ENCODE data around the gene XRCC3. TPM values are rescaled to one million over a fixed set of nuclear protein-coding genes. Genes with fewer than 3 reads are reported as not detected.

The XRCC3 gene
- total and polyA plus RNA-seq, 2 of the 8 experiments (the other 6 are each of a cell fraction or from before 2014, with no cell fraction given): 36.9 to 41.8 TPM

DNA sequence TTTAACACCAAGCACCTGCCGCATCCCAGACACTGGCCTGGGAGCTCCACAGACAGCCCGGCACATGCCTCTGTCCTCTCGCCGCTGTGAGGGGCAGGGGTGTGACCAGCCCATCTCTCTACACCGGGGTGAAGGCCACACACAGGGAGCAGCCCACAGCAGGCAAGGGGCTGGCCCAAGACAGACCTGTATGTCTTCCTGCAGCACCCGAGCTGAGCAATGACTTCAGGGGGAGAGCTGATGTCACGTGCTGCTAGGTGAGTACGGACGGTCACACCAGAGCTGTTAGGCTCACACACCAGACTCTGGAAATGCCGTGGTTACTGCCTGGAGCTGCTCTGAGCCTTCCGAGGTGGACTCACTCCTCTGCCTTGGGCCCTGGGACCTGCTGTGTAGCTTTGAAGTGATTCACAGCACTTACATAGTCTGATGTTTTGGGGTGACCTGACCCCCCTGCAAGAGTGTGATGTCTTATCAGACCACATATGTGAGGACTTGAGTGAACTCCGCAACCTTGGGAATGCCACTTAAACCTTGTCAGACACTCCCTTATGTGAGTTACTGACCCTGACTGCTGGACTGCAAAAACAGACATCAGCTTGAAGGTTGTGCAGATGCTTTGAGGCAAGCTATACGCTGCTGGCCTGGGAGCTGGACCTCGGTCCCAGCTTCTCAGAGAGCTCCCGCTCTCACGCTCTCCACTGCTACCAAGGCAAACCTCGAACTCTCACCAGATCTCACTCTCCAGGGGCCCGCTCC is 1.8 kb downstream of the XRCC3 start:
- Histone ChIP-seq H4K20me1 (replicated peaks in 1 of 2; ENCODE audit: control insufficient read depth in 1 of 2, insufficient read depth in 2 of 2, low read length in 2 of 2) (peaks cover 19 to 49% of the 10 kb centered on the region in 2 experiments), H2BK5ac (ENCODE audit: low read depth, low read length) (no peak overlapping the region; the same call in 1 of the 2 replicates), H3K4me1 (replicated peaks in 1 of 4; ENCODE audit: control insufficient read depth in 3 of 4, insufficient read depth in 4 of 4, low read length in 3 of 4) (peaks cover 0 to 17% (median 8%) of the 10 kb centered on the region in 4 experiments; a peak in 6 of 7 replicates), H3K23me2 (ENCODE audit: low read depth, low read length) (peaks cover 4% of the 10 kb centered on the region; the same call in 1 of the 2 replicates), H2BK20ac (ENCODE audit: low read length) (no peak overlapping the region), H3K14ac (ENCODE audit: insufficient read length) (no peak overlapping the region), H3K36me3 (ENCODE audit: control insufficient read depth in 2 of 4, insufficient read depth in 4 of 4, low read length in 3 of 4) (peaks cover 5 to 20% (median 10%) of the 10 kb centered on the region in 4 experiments; a peak in 5 of 8 replicates), H2BK12ac (ENCODE audit: low read depth, low read length) (no peak overlapping the region), H3K4me2 (ENCODE audit: insufficient read depth in 1 of 2, low read depth in 2 of 2, low read length in 2 of 2) (peak overlapping the region; percentile 55 to 72), H4K91ac (replicated peaks; ENCODE audit: insufficient read length, low read length) (peak overlapping the region; percentile 37), H3K18ac (ENCODE audit: extremely low read depth, low read length) (no peak overlapping the region), H3K4ac (replicated peaks; ENCODE audit: insufficient read length, low read depth, low read length) (no peak overlapping the region), H2AK5ac (ENCODE audit: low read depth, low read length) (no peak overlapping the region), H3K27me3 (replicated peaks in 1 of 4; ENCODE audit: control insufficient read depth in 3 of 4, extremely low read depth in 1 of 4, insufficient read depth in 3 of 4, low read length in 3 of 4) (no peaks in the 10 kb centered on the region), H2BK120ac (replicated peaks; ENCODE audit: low read depth, low read length) (no peak overlapping the region), H3K23ac (ENCODE audit: insufficient read length) (no peak overlapping the region), H2AFZ (ENCODE audit: low read length) (no peak overlapping the region), H3K9ac (replicated peaks in 1 of 4; ENCODE audit: extremely low read depth in 1 of 4, low read depth in 3 of 4, low read length in 3 of 4) (no peak overlapping the region; a peak in 2 of 7 replicates), H3K4me3 (ENCODE audit: extremely low read depth in 1 of 4, insufficient read depth in 2 of 4, low read depth in 3 of 4, low read length in 4 of 4) (peak overlapping the region in 2 of 4 experiments; percentile 84 to 86; a peak in 2 of 8 replicates), H3K79me1 (ENCODE audit: low read depth, low read length) (peaks cover 18% of the 10 kb centered on the region), H3K79me2 (ENCODE audit: control insufficient read depth in 1 of 2, insufficient read depth in 2 of 2, low read length in 2 of 2) (peaks cover 0 to 37% of the 10 kb centered on the region in 2 experiments; a peak in 3 of 4 replicates), H3K9me3 (ENCODE audit: insufficient read depth in 2 of 2, low read depth in 1 of 2, low read length in 1 of 2) (no peaks in the 10 kb centered on the region), H3K56ac (replicated peaks; ENCODE audit: insufficient read length, low read depth, low read length) (no peak overlapping the region), H2BK15ac (ENCODE audit: low read length) (no peak overlapping the region), H3K27ac (ENCODE audit: low read depth, low read length) (no peak overlapping the region), H4K8ac (ENCODE audit: extremely low read depth, insufficient read depth, low read length) (no peak overlapping the region), H4K5ac (ENCODE audit: insufficient read length, low read depth, low read length) (no peak overlapping the region)
- POLR2A ChIA-PET (ENCODE audit: partially characterized antibody): interaction anchor here (0.9 to 1.3 kb wide), 5 partner anchors 10 to 33 kb away, joined by 3 to 8 read pairs (median 3); no protein-coding TSS in a partner anchor
- CTCF ChIA-PET (ENCODE audit: partially characterized antibody): interaction anchor here (0.5 to 1.9 kb wide), 7 partner anchors 14 to 197 kb away, joined by 3 to 8 read pairs (median 3); no protein-coding TSS in a partner anchor
- FAIRE-seq: no peak
- WGBS, 2 experiments (ENCODE audit: extremely low coverage in 1 of 2, insufficient coverage in 1 of 2, insufficient read length in 1 of 2, insufficient replicate concordance in 2 of 2, low coverage in 1 of 2, low lambda C conversion rate in 2 of 2, missing lambda C conversion rate in 1 of 2): 91% methylated on average over 18 of the region's 18 CpGs; no CpG with 5 or more reads in 1 of the 2 experiments
- DNase-seq (ENCODE audit: low read depth in 1 of 2, low spot score in 2 of 2): no peak
- peak in 1 of 2 experiments; percentile 43; a peak in 1 of 3 replicates for TF ChIP-seq POLR2A (IDR thresholded peaks at IDR 0.05; ENCODE audit: control extremely low read depth in 1 of 2, low read depth in 2 of 2, low read length in 2 of 2)
- TF ChIP-seq CREB1 (IDR thresholded peaks at IDR 0.05): no peak
- no peak for TF ChIP-seq CEBPB (IDR thresholded peaks at IDR 0.05; ENCODE audit: low read depth, low read length)
- no peak for TF ChIP-seq CHD1 (IDR thresholded peaks at IDR 0.05; ENCODE audit: low read depth, low read length)
- TF ChIP-seq POLR2AphosphoS5 (IDR thresholded peaks at IDR 0.05; ENCODE audit: low read depth, low read length): 0 out of 2 replicates have a peak, but pooled peaks have one; percentile 12
- TF ChIP-seq SP4 (IDR thresholded peaks at IDR 0.05; ENCODE audit: low read length): no peak
- TF ChIP-seq HDAC6 (IDR thresholded peaks at IDR 0.05; ENCODE audit: low read depth, low read length): no peak

Data from H1 (cell line).